Measurements from ENCODE around the gene ASB13.

GRCh38 chr10:5679606-5680005 lies 13.2 kb upstream of the ASB13 start:
- TF ChIP-seq CTCF (IDR thresholded peaks at IDR 0.05; ENCODE audit: low read length) (no peak), EZH2 (optimal IDR thresholded peaks at IDR 0.05; ENCODE audit: low read depth, low read length) (no peak)
